A549 treated with DMSO at 1 μM for 4 hours (cell line): ENCODE measurements around the gene ERCC5. TPM values are rescaled to one million over a fixed set of nuclear protein-coding genes. Genes with fewer than 3 reads are reported as not detected.

Source experiments
- total RNA-seq: library from RNA; stranded (reverse); fragments of 200-300 nt; extraction: Qiagen RNA extraction; gene quantifications from 5 replicates; pipeline ENCODE4 v1.2.3, GENCODE V29; 2022; ENCODE audit warnings: low read depth

Gene ERCC5
- total RNA-seq, result 16.5 to 20.4 TPM (median 17.8 TPM) in 5 replicates

GRCh38 chr13:102845630-102846260 lies at the start of gene ERCC5:
TSS of gene ERCC5 (plus strand) at chr13:102846032. CDS start at chr13:102846267, 235 bp downstream.

DNA sequence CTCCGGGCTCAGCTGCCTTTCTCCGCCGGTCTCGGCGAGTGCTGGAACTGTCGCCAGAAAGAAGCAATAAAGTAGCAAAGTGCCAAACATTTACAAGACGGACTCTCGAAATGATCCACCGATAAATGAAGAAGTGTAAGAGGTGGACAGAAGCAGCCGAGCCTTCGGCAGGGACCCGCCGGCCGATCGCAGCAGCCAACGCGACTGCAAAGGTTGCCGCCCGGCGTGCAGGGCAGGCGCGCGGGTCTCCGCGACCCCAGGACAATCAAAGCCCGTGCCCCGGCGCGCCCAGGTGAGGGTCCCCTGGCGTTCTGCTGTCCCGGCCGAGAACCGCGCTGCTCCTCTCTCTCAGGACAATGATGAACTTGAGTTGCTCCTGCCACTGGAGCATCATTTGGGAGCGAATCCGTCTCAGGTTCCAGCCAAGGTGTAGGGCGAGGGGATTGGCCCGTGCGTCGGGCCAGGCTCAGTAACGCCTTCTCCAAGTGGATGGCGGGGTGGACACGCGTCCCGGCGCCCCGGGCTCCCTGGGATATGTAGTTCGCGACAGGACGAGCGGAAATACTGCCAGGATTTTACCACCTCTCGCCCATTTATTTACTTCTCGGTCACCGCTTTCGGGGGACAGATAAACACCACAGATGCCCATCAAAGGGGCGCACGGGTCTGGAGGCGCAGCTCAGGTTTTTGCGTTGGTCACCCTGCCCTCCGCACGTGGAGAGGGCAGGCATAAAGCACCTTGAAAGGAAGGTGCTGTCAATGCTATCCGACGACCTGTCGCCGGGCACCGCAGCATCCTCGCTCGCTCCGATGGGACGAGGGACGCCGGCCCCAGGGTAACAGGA lies 47.0 kb upstream of the ERCC5 start, which contains the start of the genes BIVM and POGLUT2:
Gene BIVM (plus strand): TSS at position 539 of the 845 bp plus-strand sequence. CDS start 8,149 bp downstream, outside the sequence.
Gene POGLUT2 (minus strand): TSS at position 396 of the 845 bp plus-strand sequence. CDS start 306 bp downstream, at position 90.

Other genes with a start within 250 kb of the ERCC5 start
- 12.0 to 20.2 TPM (median 17.2 TPM) in 5 replicates for gene TPP2, start 249.0 kb upstream of the ERCC5 start, total RNA-seq
- gene METTL21C, start 151.0 kb upstream of the ERCC5 start, total RNA-seq, result not detected in 5 replicates
- 12.1 to 16.2 TPM (median 14.6 TPM) in 5 replicates for gene TEX30, start 72.2 kb upstream of the ERCC5 start, total RNA-seq
- gene POGLUT2, start 47.1 kb upstream of the ERCC5 start, total RNA-seq, result 5.1 to 7.8 TPM (median 6.6 TPM) in 5 replicates
- 2.4 to 5.3 TPM (median 5.0 TPM) in 5 replicates for gene BIVM, start 46.9 kb upstream of the ERCC5 start, total RNA-seq
- gene SLC10A2, start 220.4 kb downstream of the ERCC5 start, total RNA-seq, result not detected in 5 replicates